Heart left ventricle (tissue), 13 donors: ENCODE measurements around the gene PCSK2.

Experiments used
- CTCF ChIP-seq, 12 donors: fragments of 200-600 bp; sonication (generic) in 4 of 12; IDR thresholded peaks; one replicate each; pipeline versions ENCODE4 v1.5.0 to v1.8.0; 2018 to 2022; ENCODE audit warnings: antibody characterized with exemption in 12 of 12, mild to moderate bottlenecking in 5 of 12
- POLR2A ChIP-seq, 2 donors: fragments of 450-650 bp; IDR thresholded peaks; one replicate each; pipeline ENCODE4 v1.6.1; 2017; ENCODE audit warnings: antibody characterized with exemption in 2 of 2, mild to moderate bottlenecking in 2 of 2, moderate library complexity in 2 of 2
- donor health status: ischemic (EF 13 %, LVEDD 7.1; RV severe dilation, severe dysfunction).
- donor health status: DM: no; HTN: yes; CAD: no.
- donor health status: DM: no; HTN: no; CAD: no.
- donor health status: ischemic (EF 25% LVEDD 6.9; RV normal size, moderate dysfunction).
- donor health status: ischemic (EF 25% LVEDD 5.7; RV mildly dilated, moderate dysfunction).
- donor health status: ischemic (EF 35%, LVEDD 5.7; RV mildly dilated, moderate dysfunction).
- donor health status: nonischemic (EF 11% LVEDD 7.7; RV severe dilation, severe dysfunction).
- donor health status: DM: yes; HTN: yes; CAD: no.
- donor health status: PGD.
- donor health status: ischemic (EF 29% LVEDD 5.4; RV normal size, mild dysfunction).
- donor health status: nonischemic (EF 23%, LVEDD 6.1; RV moderate dilation, normal function).

GRCh38 chr20:17406051-17406590 is 179.3 kb downstream of the PCSK2 start:
- TF ChIP-seq CTCF (IDR thresholded peaks at IDR 0.05) = no peak
- no peak for TF ChIP-seq POLR2A (IDR thresholded peaks at IDR 0.05)
